K562 (cell line): Measurements from ENCODE around the gene SEPTIN1. TPM values are rescaled to one million over a fixed set of nuclear protein-coding genes. Genes with fewer than 3 reads are reported as not detected.

ENCODE experiments used
- ATAC-seq: fragments of 200-7000 bp; cut with Tn5 transposase; 3 replicates; pipeline ENCODE4 v1.9.1; 2020; ENCODE audit warnings: moderate library complexity
- BruUV-seq: library from RNA; stranded (reverse); fragments of 400-500 nt; replicated peaks from 2 replicates; lab custom pipeline; 2021; lab: Mats Ljungman, UMichigan
- CTCF ChIA-PET: fragments of 300-600 bp; formaldehyde crosslinking; extraction: SDS; loops from one replicate; lab custom pipeline; 2021; ENCODE audit warnings: low intra/inter-chr PET ratio; lab: Yijun Ruan, JAX
- POLR2A ChIA-PET: fragments of 300-600, 350-650 bp; sonication (Branson Sonifier 250); formaldehyde crosslinking; extraction: SDS; loops from one replicate; lab custom pipeline; 2021; ENCODE audit warnings: antibody characterized with exemption, inconsistent platforms; lab: Yijun Ruan, JAX
- DNase-seq, 4 experiments: peaks; one replicate each; pipeline versions ENCODE4 v3.0.0 to v3.0.0-alpha.2; 2011 to 2018; ENCODE audit warnings: low spot score in 3 of 4, mixed read lengths in 3 of 4; ENCODE audit errors: extremely low read depth in 1 of 4
- FAIRE-seq: peaks from 2 replicates; lab custom pipeline; 2011; peaks lifted over from hg19 to GRCh38; lab: Jason Lieb, UNC
- H2AFZ ChIP-seq: 2 replicates; pipeline ENCODE4 v1.6.0; 2011; ENCODE audit warnings: low read depth, low read length, control low read depth, inconsistent platforms
- H3K27ac ChIP-seq: fragments of 200-600 bp; 3 replicates; pipeline ENCODE4 v1.8.0; 2011; ENCODE audit warnings: low read depth, mild to moderate bottlenecking, control low read depth, inconsistent platforms, low read length, moderate library complexity, mixed read lengths; ENCODE audit errors: extremely low read depth
- H3K27me3 ChIP-seq, 2 experiments: fragments of 300-600 bp in 1 of 2; 2 replicates in 1 of 2; 3 replicates in 1 of 2; pipeline versions ENCODE4 v1.6.0 to v1.8.0; 2011; ENCODE audit warnings: inconsistent platforms in 2 of 2, low read length in 2 of 2, mild to moderate bottlenecking in 1 of 2, mixed read lengths in 1 of 2, moderate library complexity in 1 of 2; ENCODE audit not compliant: control insufficient read depth in 2 of 2, insufficient read depth in 2 of 2
- H3K36me3 ChIP-seq: fragments of 300-600 bp; 3 replicates; pipeline ENCODE4 v1.8.0; 2011; ENCODE audit warnings: mild to moderate bottlenecking, low read length, inconsistent platforms; ENCODE audit not compliant: control insufficient read depth, insufficient read depth
- H3K4me1 ChIP-seq, 2 experiments: fragments of 200-600 bp in 1 of 2; replicated peaks in 1 of 2; 2 replicates in 1 of 2; 3 replicates in 1 of 2; pipeline versions ENCODE4 v1.5.1 to v1.8.0; 2011; ENCODE audit warnings: inconsistent platforms in 2 of 2, low read length in 2 of 2, mild to moderate bottlenecking in 1 of 2, mixed read lengths in 1 of 2, moderate library complexity in 1 of 2; ENCODE audit not compliant: control insufficient read depth in 2 of 2, insufficient read depth in 2 of 2
- H3K4me2 ChIP-seq: 2 replicates; pipeline ENCODE4 v1.6.1; 2011; ENCODE audit warnings: low read length, control low read depth, inconsistent platforms, mixed read lengths; ENCODE audit not compliant: insufficient read depth
- H3K4me3 ChIP-seq: fragments of 200-600 bp; sonication (generic), shearing (Covaris generic); 2 replicates; pipeline ENCODE4 v1.5.1; 2016; ENCODE audit warnings: control low read depth, inconsistent platforms
- H3K79me2 ChIP-seq: fragments of 200-600 bp; 3 replicates; pipeline ENCODE4 v1.8.0; 2011; ENCODE audit warnings: low read length, inconsistent platforms; ENCODE audit not compliant: control insufficient read depth, insufficient read depth
- H3K9ac ChIP-seq, 2 experiments: 2 replicates each; pipeline versions ENCODE4 v1.6.0 to v1.6.1; 2011; ENCODE audit warnings: low read depth in 2 of 2, low read length in 2 of 2, control low read depth in 1 of 2, inconsistent platforms in 1 of 2, mild to moderate bottlenecking in 1 of 2, mixed read lengths in 1 of 2; ENCODE audit not compliant: insufficient read depth in 1 of 2
- H3K9me1 ChIP-seq: one replicate; pipeline ENCODE4 v1.6.0; 2011; ENCODE audit warnings: inconsistent platforms, mild to moderate bottlenecking, low read length, moderate library complexity; ENCODE audit not compliant: control insufficient read depth, insufficient read depth
- H3K9me3 ChIP-seq: replicated peaks from 2 replicates; pipeline ENCODE4 v1.5.1; 2011; ENCODE audit warnings: low read depth, low read length, inconsistent platforms; ENCODE audit not compliant: control insufficient read depth, insufficient read depth
- H4K20me1 ChIP-seq: replicated peaks from 2 replicates; pipeline ENCODE4 v1.6.1; 2011; ENCODE audit warnings: low read length, inconsistent platforms, mixed read lengths; ENCODE audit not compliant: control insufficient read depth, insufficient read depth
- ARNT ChIP-seq, 2 experiments: fragments of 450-650 bp; IDR thresholded peaks; 2 replicates each; pipeline ENCODE4 v1.6.1; 2016; ENCODE audit warnings: mild to moderate bottlenecking in 1 of 2
- C11orf30 ChIP-seq: fragments of 450-650 bp; IDR thresholded peaks from 2 replicates; pipeline ENCODE4 v1.6.1; 2016; ENCODE audit warnings: low read depth, mild to moderate bottlenecking
- CBX5 ChIP-seq: IDR thresholded peaks from 2 replicates; pipeline ENCODE4 v1.6.1; 2014; ENCODE audit warnings: low read depth, borderline replicate concordance
- ELF1 ChIP-seq: fragments of 200-800 bp; sonication (Bioruptor generic); IDR thresholded peaks from 2 replicates; pipeline ENCODE4 v1.6.1; 2016; ENCODE audit warnings: missing genetic modification characterization, missing compliant biosample characterization
- ILF3 ChIP-seq: fragments of 450-650 bp; IDR thresholded peaks from 2 replicates; pipeline ENCODE4 v1.6.1; 2018; ENCODE audit warnings: antibody characterized with exemption, mild to moderate bottlenecking, moderate library complexity, borderline replicate concordance
- KLF6 ChIP-seq: fragments of 250-450 bp; sonication (Bioruptor Pico); IDR thresholded peaks from 2 replicates; pipeline ENCODE4 v1.4.0; 2020; ENCODE audit warnings: mild to moderate bottlenecking, moderate library complexity, borderline replicate concordance
- PHTF2 ChIP-seq: fragments of 250-450 bp; sonication (Bioruptor Pico); IDR thresholded peaks from 2 replicates; pipeline ENCODE4 v1.5.0; 2021; ENCODE audit warnings: mild to moderate bottlenecking
- TGIF2 ChIP-seq: sonication (generic); formaldehyde crosslinking; IDR thresholded peaks from 2 replicates; pipeline ENCODE4 v1.8.1; 2022; ENCODE audit warnings: mild to moderate bottlenecking, missing genetic modification reagents, moderate library complexity
- ZNF175 ChIP-seq: fragments of 200-800 bp; sonication (Bioruptor generic); IDR thresholded peaks from 2 replicates; pipeline ENCODE4 v1.6.1; 2016; ENCODE audit warnings: low read depth, mild to moderate bottlenecking, missing genetic modification characterization, missing compliant biosample characterization
- ZNF212 ChIP-seq: fragments of 450-650 bp; formaldehyde crosslinking; IDR thresholded peaks from 2 replicates; pipeline ENCODE4 v1.4.0; 2020; ENCODE audit warnings: mild to moderate bottlenecking
- ZNF445 ChIP-seq: fragments of 250-450 bp; sonication (Bioruptor Pico); IDR thresholded peaks from 2 replicates; pipeline ENCODE4 v1.4.0; 2020; ENCODE audit warnings: low read depth, mild to moderate bottlenecking, moderate library complexity
- ZNF778 ChIP-seq: fragments of 450-650 bp; formaldehyde crosslinking; IDR thresholded peaks from 2 replicates; pipeline ENCODE4 v1.4.0; 2020; ENCODE audit warnings: mild to moderate bottlenecking, moderate library complexity
- whole genome bisulfite sequencing: fragments of 100-300 bp; shearing (Covaris generic); methylation state at CpG from one replicate; pipeline ENCODE4 v1.1.6; 2016; ENCODE audit warnings: low coverage, mixed read lengths; ENCODE audit not compliant: insufficient coverage; ENCODE audit errors: missing lambda C conversion rate; 5-methylcytosine and 5-hydroxymethylcytosine counted together
- in situ Hi-C: fragments of 300-500 bp; cut with MboI; formaldehyde crosslinking; loops from 4 replicates; pipeline ENCODE4 v1.15.0; 2018; ENCODE audit warnings: inconsistent platforms, mixed read lengths
- intact Hi-C: fragments of 100-400 bp; cut with micrococcal nuclease; formaldehyde crosslinking; loops from 2 replicates; pipeline ENCODE4 v1.14.2; 2022
- polyA plus RNA-seq, 8 experiments: library from polyadenylated mRNA; depleted of rRNA in 4 of 8; stranded (reverse) in 5 of 8; unstranded in 3 of 8; fragments of >200 nt; fragmentation: Nextera tagmentation in 2 of 8; fragmentation: Illumina TruSeq in 1 of 8; extraction: Ambion mirVana in 2 of 8; extraction: Trizol in 1 of 8; gene quantifications; 2 replicates each; pipeline versions ENCODE4 v1.2.1 to v1.2.3, GENCODE V29; 2011 to 2014; ENCODE audit warnings: inconsistent platforms in 1 of 8, missing spikeins in 1 of 8
- total RNA-seq, 7 experiments: library from RNA; depleted of rRNA in 6 of 7; stranded (reverse); fragments of >200 nt in 6 of 7; fragmentation: Illumina TruSeq in 2 of 7; extraction: Trizol in 2 of 7; gene quantifications; 2 replicates each; pipeline versions ENCODE4 v1.2.1 to v1.2.3, GENCODE V29; 2011 to 2021; ENCODE audit warnings: low replicate concordance in 1 of 7
- TF ChIP-seq, protein P1 (sequence below): fragments of 450-650 bp; conservative IDR thresholded peaks from 2 replicates; pipeline ENCODE4 v1.6.1; 2016; ENCODE audit warnings: missing genetic modification characterization, low read depth, mild to moderate bottlenecking, control low read depth, missing compliant biosample characterization

SEPTIN1 gene
- total and polyA plus RNA-seq, 9 of the 15 experiments (the other 6 are each of a cell fraction or from before 2014, with no cell fraction given), result 0.23 to 5.6 (median 1.7) TPM; not detected in 1

DNA sequence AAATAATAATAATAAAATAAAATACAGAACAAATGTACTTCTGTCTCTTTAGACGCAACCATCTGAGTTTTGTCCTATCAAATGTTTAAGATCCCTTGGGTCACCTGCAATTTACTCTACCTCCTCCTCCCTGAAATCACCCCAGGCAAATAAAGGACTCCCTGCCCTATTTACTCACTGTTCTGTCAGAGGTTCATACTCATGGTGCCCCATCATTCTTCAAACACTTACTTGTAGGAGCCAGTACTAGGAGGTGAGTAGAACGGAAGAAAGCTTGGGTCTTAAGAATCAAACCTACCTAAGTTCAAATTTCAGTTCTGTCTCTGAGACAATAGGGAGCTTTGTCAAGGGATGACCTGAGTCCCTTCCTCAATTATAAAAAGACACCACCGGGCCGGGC is 15.8 kb downstream of the SEPTIN1 start:
- H3K4me2 ChIP-seq, result 0 out of 2 replicates have a peak overlapping the region, but pooled peaks have one; percentile 90
- peaks cover 66% of the 10 kb centered on the region for H3K79me2 ChIP-seq
- FAIRE-seq (no peak), DNase-seq (no peak), ATAC-seq (no peak)
- peaks cover 6% of the 10 kb centered on the region for H3K9me1 ChIP-seq
- peaks cover 52% of the 10 kb centered on the region for H3K36me3 ChIP-seq
- H2AFZ ChIP-seq, result no peak overlapping the region
- no peak for TF ChIP-seq ZNF212 (CRISPR knock-in tag)
- no peak for TF ChIP-seq ZNF175 (CRISPR knock-in tag)
- TF ChIP-seq ZNF778 (CRISPR knock-in tag), result no peak
- TF ChIP-seq ILF3, result no peak
- TF ChIP-seq, protein P1, sequence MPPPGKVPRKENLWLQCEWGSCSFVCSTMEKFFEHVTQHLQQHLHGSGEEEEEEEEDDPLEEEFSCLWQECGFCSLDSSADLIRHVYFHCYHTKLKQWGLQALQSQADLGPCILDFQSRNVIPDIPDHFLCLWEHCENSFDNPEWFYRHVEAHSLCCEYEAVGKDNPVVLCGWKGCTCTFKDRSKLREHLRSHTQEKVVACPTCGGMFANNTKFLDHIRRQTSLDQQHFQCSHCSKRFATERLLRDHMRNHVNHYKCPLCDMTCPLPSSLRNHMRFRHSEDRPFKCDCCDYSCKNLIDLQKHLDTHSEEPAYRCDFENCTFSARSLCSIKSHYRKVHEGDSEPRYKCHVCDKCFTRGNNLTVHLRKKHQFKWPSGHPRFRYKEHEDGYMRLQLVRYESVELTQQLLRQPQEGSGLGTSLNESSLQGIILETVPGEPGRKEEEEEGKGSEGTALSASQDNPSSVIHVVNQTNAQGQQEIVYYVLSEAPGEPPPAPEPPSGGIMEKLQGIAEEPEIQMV (tag), result no peak
- TF ChIP-seq PHTF2 (CRISPR knock-in tag), result no peak
- TF ChIP-seq ELF1 (tag), result no peak
- TF ChIP-seq ARNT (IDR thresholded peaks at IDR 0.05), result no peak
- no peak for TF ChIP-seq ZNF445 (CRISPR knock-in tag)
- no peak for TF ChIP-seq KLF6 (CRISPR knock-in tag)
- TF ChIP-seq CBX5, result no peak
- TF ChIP-seq C11orf30, result no peak
- TF ChIP-seq TGIF2 (CRISPR knock-in tag), result no peak
- peaks cover 15 to 30% of the 10 kb centered on the region in 2 experiments; a peak in 4 of 5 replicates for H3K4me1 ChIP-seq
- WGBS, result 84% methylated on average over 4 of the region's 4 CpGs
- intact Hi-C loops, result no loop called here
- H3K27me3 ChIP-seq, result no peaks in the 10 kb centered on the region
- no peaks in the 10 kb centered on the region for H3K9me3 ChIP-seq
- no peak overlapping the region for H3K27ac ChIP-seq
- H3K9ac ChIP-seq, result peak overlapping the region in 1 of 2 experiments; percentile 50; a peak in 1 of 4 replicates
- ChIA-PET CTCF (no interaction called here), POLR2A (interaction anchor here (0.7 to 6.3 kb wide), 3 partner anchors 9 to 274 kb away, joined by 3 to 77 read pairs (median 3); partner anchors contain the start of gene CD2BP2)
- in situ Hi-C loops, result loop anchor here (25.0 kb wide), 1 partner anchor 904 kb away; the partner anchor contains the start of genes BOLA2, SLX1B and SULT1A4
- BruUV-seq, result no TSS peak
- H3K4me3 ChIP-seq, result no peak overlapping the region
- H4K20me1 ChIP-seq, result peaks cover 23% of the 10 kb centered on the region
